K562 (cell line): ENCODE data around the gene MFAP3L. TPM values are rescaled to one million over a fixed set of nuclear protein-coding genes. Genes with fewer than 3 reads are reported as not detected.

Experiments used
- ATAC-seq: fragments of 200-7000 bp; cut with Tn5 transposase; 3 replicates; pipeline ENCODE4 v1.9.1; 2020; ENCODE audit warnings: moderate library complexity
- BruUV-seq: library from RNA; stranded (reverse); fragments of 400-500 nt; replicated peaks from 2 replicates; lab custom pipeline; 2021; lab: Mats Ljungman, UMichigan
- CTCF ChIA-PET: fragments of 300-600 bp; formaldehyde crosslinking; extraction: SDS; loops from one replicate; lab custom pipeline; 2021; ENCODE audit warnings: low intra/inter-chr PET ratio; lab: Yijun Ruan, JAX
- POLR2A ChIA-PET: fragments of 300-600, 350-650 bp; sonication (Branson Sonifier 250); formaldehyde crosslinking; extraction: SDS; loops from one replicate; lab custom pipeline; 2021; ENCODE audit warnings: antibody characterized with exemption, inconsistent platforms; lab: Yijun Ruan, JAX
- DNase-seq, 4 experiments: peaks; one replicate each; pipeline versions ENCODE4 v3.0.0 to v3.0.0-alpha.2; 2011 to 2018; ENCODE audit warnings: low spot score in 3 of 4, mixed read lengths in 3 of 4; ENCODE audit errors: extremely low read depth in 1 of 4
- FAIRE-seq: peaks from 2 replicates; lab custom pipeline; 2011; peaks lifted over from hg19 to GRCh38; lab: Jason Lieb, UNC
- H2AFZ ChIP-seq: 2 replicates; pipeline ENCODE4 v1.6.0; 2011; ENCODE audit warnings: low read depth, low read length, control low read depth, inconsistent platforms
- H3K27ac ChIP-seq: fragments of 200-600 bp; 3 replicates; pipeline ENCODE4 v1.8.0; 2011; ENCODE audit warnings: low read depth, mild to moderate bottlenecking, control low read depth, inconsistent platforms, low read length, moderate library complexity, mixed read lengths; ENCODE audit errors: extremely low read depth
- H3K27me3 ChIP-seq, 2 experiments: fragments of 300-600 bp in 1 of 2; 2 replicates in 1 of 2; 3 replicates in 1 of 2; pipeline versions ENCODE4 v1.6.0 to v1.8.0; 2011; ENCODE audit warnings: inconsistent platforms in 2 of 2, low read length in 2 of 2, mild to moderate bottlenecking in 1 of 2, mixed read lengths in 1 of 2, moderate library complexity in 1 of 2; ENCODE audit not compliant: control insufficient read depth in 2 of 2, insufficient read depth in 2 of 2
- H3K36me3 ChIP-seq: fragments of 300-600 bp; 3 replicates; pipeline ENCODE4 v1.8.0; 2011; ENCODE audit warnings: mild to moderate bottlenecking, low read length, inconsistent platforms; ENCODE audit not compliant: control insufficient read depth, insufficient read depth
- H3K4me1 ChIP-seq, 2 experiments: fragments of 200-600 bp in 1 of 2; replicated peaks in 1 of 2; 2 replicates in 1 of 2; 3 replicates in 1 of 2; pipeline versions ENCODE4 v1.5.1 to v1.8.0; 2011; ENCODE audit warnings: inconsistent platforms in 2 of 2, low read length in 2 of 2, mild to moderate bottlenecking in 1 of 2, mixed read lengths in 1 of 2, moderate library complexity in 1 of 2; ENCODE audit not compliant: control insufficient read depth in 2 of 2, insufficient read depth in 2 of 2
- H3K4me2 ChIP-seq: 2 replicates; pipeline ENCODE4 v1.6.1; 2011; ENCODE audit warnings: low read length, control low read depth, inconsistent platforms, mixed read lengths; ENCODE audit not compliant: insufficient read depth
- H3K4me3 ChIP-seq: fragments of 200-600 bp; sonication (generic), shearing (Covaris generic); 2 replicates; pipeline ENCODE4 v1.5.1; 2016; ENCODE audit warnings: control low read depth, inconsistent platforms
- H3K79me2 ChIP-seq: fragments of 200-600 bp; 3 replicates; pipeline ENCODE4 v1.8.0; 2011; ENCODE audit warnings: low read length, inconsistent platforms; ENCODE audit not compliant: control insufficient read depth, insufficient read depth
- H3K9ac ChIP-seq, 2 experiments: 2 replicates each; pipeline versions ENCODE4 v1.6.0 to v1.6.1; 2011; ENCODE audit warnings: low read depth in 2 of 2, low read length in 2 of 2, control low read depth in 1 of 2, inconsistent platforms in 1 of 2, mild to moderate bottlenecking in 1 of 2, mixed read lengths in 1 of 2; ENCODE audit not compliant: insufficient read depth in 1 of 2
- H3K9me1 ChIP-seq: one replicate; pipeline ENCODE4 v1.6.0; 2011; ENCODE audit warnings: inconsistent platforms, mild to moderate bottlenecking, low read length, moderate library complexity; ENCODE audit not compliant: control insufficient read depth, insufficient read depth
- H3K9me3 ChIP-seq: replicated peaks from 2 replicates; pipeline ENCODE4 v1.5.1; 2011; ENCODE audit warnings: low read depth, low read length, inconsistent platforms; ENCODE audit not compliant: control insufficient read depth, insufficient read depth
- H4K20me1 ChIP-seq: replicated peaks from 2 replicates; pipeline ENCODE4 v1.6.1; 2011; ENCODE audit warnings: low read length, inconsistent platforms, mixed read lengths; ENCODE audit not compliant: control insufficient read depth, insufficient read depth
- CBX2 ChIP-seq: fragments of 200-600 bp; sonication (generic); IDR thresholded peaks from one replicate; pipeline ENCODE4 v1.6.1; 2012; ENCODE audit warnings: mild to moderate bottlenecking, low read length, inconsistent platforms; ENCODE audit not compliant: insufficient read depth, poor library complexity, severe bottlenecking
- E2F5 ChIP-seq: sonication (generic); formaldehyde crosslinking; IDR thresholded peaks from 2 replicates; pipeline ENCODE4 v1.8.0; 2022; ENCODE audit warnings: mild to moderate bottlenecking, missing genetic modification reagents
- HOXB6 ChIP-seq: fragments of 250-450 bp; sonication (Bioruptor Pico); IDR thresholded peaks from 2 replicates; pipeline ENCODE4 v1.5.1; 2022; ENCODE audit warnings: mild to moderate bottlenecking, borderline replicate concordance
- MITF ChIP-seq: IDR thresholded peaks from 2 replicates; pipeline ENCODE4 v1.6.1; 2014; ENCODE audit warnings: antibody characterized with exemption
- NCOA2 ChIP-seq, 2 experiments: fragments of 450-650 bp; IDR thresholded peaks; 2 replicates each; pipeline ENCODE4 v1.6.1; 2018; ENCODE audit warnings: mild to moderate bottlenecking in 2 of 2, moderate library complexity in 1 of 2; ENCODE audit not compliant: partially characterized antibody in 2 of 2
- SPI1 ChIP-seq: IDR thresholded peaks from 2 replicates; pipeline ENCODE4 v1.6.1; 2011; ENCODE audit warnings: low read depth, low read length, control low read depth, borderline replicate concordance
- ZNF384 ChIP-seq: IDR thresholded peaks from 2 replicates; pipeline ENCODE4 v1.6.1; 2012; ENCODE audit warnings: low read depth, low read length, improper control_type of control experiment
- ZZZ3 ChIP-seq: fragments of 450-650 bp; IDR thresholded peaks from 2 replicates; pipeline ENCODE4 v1.6.1; 2016; ENCODE audit warnings: antibody characterized with exemption, mild to moderate bottlenecking, moderate library complexity
- WGBS: fragments of 100-300 bp; shearing (Covaris generic); methylation state at CpG from one replicate; pipeline ENCODE4 v1.1.6; 2016; ENCODE audit warnings: low coverage, mixed read lengths; ENCODE audit not compliant: insufficient coverage; ENCODE audit errors: missing lambda C conversion rate; 5-methylcytosine and 5-hydroxymethylcytosine counted together
- in situ Hi-C: fragments of 300-500 bp; cut with MboI; formaldehyde crosslinking; loops from 4 replicates; pipeline ENCODE4 v1.15.0; 2018; ENCODE audit warnings: inconsistent platforms, mixed read lengths
- intact Hi-C: fragments of 100-400 bp; cut with micrococcal nuclease; formaldehyde crosslinking; loops from 2 replicates; pipeline ENCODE4 v1.14.2; 2022
- polyA plus RNA-seq, 8 experiments: library from polyadenylated mRNA; depleted of rRNA in 4 of 8; stranded (reverse) in 5 of 8; unstranded in 3 of 8; fragments of >200 nt; fragmentation: Nextera tagmentation in 2 of 8; fragmentation: Illumina TruSeq in 1 of 8; extraction: Ambion mirVana in 2 of 8; extraction: Trizol in 1 of 8; gene quantifications; 2 replicates each; pipeline versions ENCODE4 v1.2.1 to v1.2.3, GENCODE V29; 2011 to 2014; ENCODE audit warnings: inconsistent platforms in 1 of 8, missing spikeins in 1 of 8
- total RNA-seq, 7 experiments: library from RNA; depleted of rRNA in 6 of 7; stranded (reverse); fragments of >200 nt in 6 of 7; fragmentation: Illumina TruSeq in 2 of 7; extraction: Trizol in 2 of 7; gene quantifications; 2 replicates each; pipeline versions ENCODE4 v1.2.1 to v1.2.3, GENCODE V29; 2011 to 2021; ENCODE audit warnings: low replicate concordance in 1 of 7
- TF ChIP-seq, protein P1 (sequence below), 2 experiments: fragments of 450-650 bp; IDR thresholded peaks; 2 replicates each; pipeline ENCODE4 v1.6.1; 2018; ENCODE audit warnings: mild to moderate bottlenecking in 2 of 2, low read depth in 1 of 2; ENCODE audit not compliant: partially characterized antibody in 2 of 2

Gene MFAP3L
- total and polyA plus RNA-seq, 9 of the 15 experiments (the other 6 are each of a cell fraction or from before 2014, with no cell fraction given), result 0.06 to 0.25 (median 0.20) TPM; not detected in 3

GRCh38 chr4:169948271-169948670 is 77.9 kb downstream of the MFAP3L start:
- ChIA-PET CTCF (no interaction called here), POLR2A (no interaction called here)
- WGBS, result 8% methylated on average over 3 of the region's 3 CpGs
- no peaks in the 10 kb centered on the region for H3K9me1 ChIP-seq
- H4K20me1 ChIP-seq, result no peaks in the 10 kb centered on the region
- FAIRE-seq (no peak), ATAC-seq (no peak), DNase-seq (no peak)
- H3K9me3 ChIP-seq, result no peaks in the 10 kb centered on the region
- TF ChIP-seq ZZZ3 (no peak), ZNF384 (no peak)
- no peak overlapping the region for H3K27ac ChIP-seq
- no peaks in the 10 kb centered on the region; a peak in 1 of 5 replicates for H3K4me1 ChIP-seq
- no TSS peak for BruUV-seq
- H3K36me3 ChIP-seq, result no peaks in the 10 kb centered on the region
- H3K4me2 ChIP-seq, result no peak overlapping the region
- H3K4me3 ChIP-seq, result no peak overlapping the region
- no peaks in the 10 kb centered on the region for H3K79me2 ChIP-seq
- H2AFZ ChIP-seq, result no peak overlapping the region
- peaks cover 0 to 2% of the 10 kb centered on the region in 2 experiments; a peak in 2 of 5 replicates for H3K27me3 ChIP-seq
- intact Hi-C loops (no loop called here), in situ Hi-C loops (no loop called here)
- no peak overlapping the region for H3K9ac ChIP-seq

- no peak overlapping the region for H3K9ac ChIP-seq
- no peak overlapping the region for H3K27ac ChIP-seq
- in situ Hi-C loops, result no loop called here
- ATAC-seq (no peak), DNase-seq (no peak), FAIRE-seq (no peak)
- H3K27me3 ChIP-seq, result peaks cover 0 to 2% of the 10 kb centered on the region in 2 experiments; a peak in 2 of 5 replicates
- H2AFZ ChIP-seq, result no peak overlapping the region
- intact Hi-C loops, result no loop called here
- H4K20me1 ChIP-seq, result no peaks in the 10 kb centered on the region
- H3K4me1 ChIP-seq, result no peaks in the 10 kb centered on the region; a peak in 1 of 5 replicates
- no peaks in the 10 kb centered on the region for H3K9me3 ChIP-seq
- WGBS, result 0% methylated on average over 1 of the region's 1 CpG
- POLR2A ChIA-PET, result no interaction called here
- H3K36me3 ChIP-seq, result no peaks in the 10 kb centered on the region
- CTCF ChIA-PET, result no interaction called here
- H3K79me2 ChIP-seq, result no peaks in the 10 kb centered on the region
- no TSS peak for BruUV-seq
- H3K4me3 ChIP-seq, result no peak overlapping the region
- no peak overlapping the region for H3K4me2 ChIP-seq
- H3K9me1 ChIP-seq, result no peaks in the 10 kb centered on the region
- no peak for TF ChIP-seq SPI1
- TF ChIP-seq MITF, result no peak
- TF ChIP-seq, protein P1, sequence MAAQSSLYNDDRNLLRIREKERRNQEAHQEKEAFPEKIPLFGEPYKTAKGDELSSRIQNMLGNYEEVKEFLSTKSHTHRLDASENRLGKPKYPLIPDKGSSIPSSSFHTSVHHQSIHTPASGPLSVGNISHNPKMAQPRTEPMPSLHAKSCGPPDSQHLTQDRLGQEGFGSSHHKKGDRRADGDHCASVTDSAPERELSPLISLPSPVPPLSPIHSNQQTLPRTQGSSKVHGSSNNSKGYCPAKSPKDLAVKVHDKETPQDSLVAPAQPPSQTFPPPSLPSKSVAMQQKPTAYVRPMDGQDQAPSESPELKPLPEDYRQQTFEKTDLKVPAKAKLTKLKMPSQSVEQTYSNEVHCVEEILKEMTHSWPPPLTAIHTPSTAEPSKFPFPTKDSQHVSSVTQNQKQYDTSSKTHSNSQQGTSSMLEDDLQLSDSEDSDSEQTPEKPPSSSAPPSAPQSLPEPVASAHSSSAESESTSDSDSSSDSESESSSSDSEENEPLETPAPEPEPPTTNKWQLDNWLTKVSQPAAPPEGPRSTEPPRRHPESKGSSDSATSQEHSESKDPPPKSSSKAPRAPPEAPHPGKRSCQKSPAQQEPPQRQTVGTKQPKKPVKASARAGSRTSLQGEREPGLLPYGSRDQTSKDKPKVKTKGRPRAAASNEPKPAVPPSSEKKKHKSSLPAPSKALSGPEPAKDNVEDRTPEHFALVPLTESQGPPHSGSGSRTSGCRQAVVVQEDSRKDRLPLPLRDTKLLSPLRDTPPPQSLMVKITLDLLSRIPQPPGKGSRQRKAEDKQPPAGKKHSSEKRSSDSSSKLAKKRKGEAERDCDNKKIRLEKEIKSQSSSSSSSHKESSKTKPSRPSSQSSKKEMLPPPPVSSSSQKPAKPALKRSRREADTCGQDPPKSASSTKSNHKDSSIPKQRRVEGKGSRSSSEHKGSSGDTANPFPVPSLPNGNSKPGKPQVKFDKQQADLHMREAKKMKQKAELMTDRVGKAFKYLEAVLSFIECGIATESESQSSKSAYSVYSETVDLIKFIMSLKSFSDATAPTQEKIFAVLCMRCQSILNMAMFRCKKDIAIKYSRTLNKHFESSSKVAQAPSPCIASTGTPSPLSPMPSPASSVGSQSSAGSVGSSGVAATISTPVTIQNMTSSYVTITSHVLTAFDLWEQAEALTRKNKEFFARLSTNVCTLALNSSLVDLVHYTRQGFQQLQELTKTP (IDR thresholded peaks at IDR 0.05; ENCODE audit: low read depth in 1 of 2, partially characterized antibody in 2 of 2), result no peak
- TF ChIP-seq E2F5 (CRISPR knock-in tag), result no peak
- no peak for TF ChIP-seq CBX2
- no peak for TF ChIP-seq NCOA2 (IDR thresholded peaks at IDR 0.05; ENCODE audit: partially characterized antibody in 2 of 2)
- TF ChIP-seq HOXB6, result no peak
Observed at GRCh38 chr4:169945636-169946035, 80.6 kb downstream of the MFAP3L start.
